ENCODE measurements around the gene KIAA0513.

KIAA0513 gene

DNA sequence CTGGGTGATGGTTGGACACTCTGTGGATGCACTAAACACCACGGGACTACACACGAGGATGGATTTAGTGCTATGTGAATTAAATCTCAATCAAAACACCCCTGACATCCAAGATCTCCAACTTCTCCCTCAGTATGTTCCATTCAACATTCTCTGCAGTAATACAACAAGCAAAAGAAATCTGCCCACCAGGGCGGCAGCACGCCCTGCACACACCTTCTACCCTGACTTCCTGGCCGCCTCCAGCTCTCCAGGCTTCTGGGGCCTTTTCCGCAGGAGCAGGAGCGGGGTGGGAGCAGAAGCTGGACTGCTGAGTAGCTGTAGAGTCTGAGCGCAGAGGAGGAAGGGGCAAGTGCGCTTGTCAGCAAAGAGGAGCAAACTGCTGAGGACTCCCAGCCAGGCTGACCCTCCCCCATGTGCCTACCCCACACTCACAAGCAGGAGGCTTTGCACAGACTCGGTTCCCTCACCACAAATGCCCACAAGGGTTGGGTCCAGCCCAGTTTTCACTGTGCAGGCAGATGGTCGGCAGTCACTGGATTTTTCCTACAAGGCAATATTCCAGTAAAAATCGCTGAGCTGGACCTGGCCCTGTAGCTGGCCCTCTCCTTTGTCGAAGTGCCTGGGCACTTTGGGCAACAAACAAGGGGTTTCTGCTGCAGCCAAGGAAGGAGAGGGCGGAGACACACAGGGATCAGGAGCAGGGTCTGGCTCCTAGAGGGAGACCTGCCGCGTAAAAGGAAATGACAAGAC is 39.1 kb upstream of the KIAA0513 start:
- TF ChIP-seq, protein P1, sequence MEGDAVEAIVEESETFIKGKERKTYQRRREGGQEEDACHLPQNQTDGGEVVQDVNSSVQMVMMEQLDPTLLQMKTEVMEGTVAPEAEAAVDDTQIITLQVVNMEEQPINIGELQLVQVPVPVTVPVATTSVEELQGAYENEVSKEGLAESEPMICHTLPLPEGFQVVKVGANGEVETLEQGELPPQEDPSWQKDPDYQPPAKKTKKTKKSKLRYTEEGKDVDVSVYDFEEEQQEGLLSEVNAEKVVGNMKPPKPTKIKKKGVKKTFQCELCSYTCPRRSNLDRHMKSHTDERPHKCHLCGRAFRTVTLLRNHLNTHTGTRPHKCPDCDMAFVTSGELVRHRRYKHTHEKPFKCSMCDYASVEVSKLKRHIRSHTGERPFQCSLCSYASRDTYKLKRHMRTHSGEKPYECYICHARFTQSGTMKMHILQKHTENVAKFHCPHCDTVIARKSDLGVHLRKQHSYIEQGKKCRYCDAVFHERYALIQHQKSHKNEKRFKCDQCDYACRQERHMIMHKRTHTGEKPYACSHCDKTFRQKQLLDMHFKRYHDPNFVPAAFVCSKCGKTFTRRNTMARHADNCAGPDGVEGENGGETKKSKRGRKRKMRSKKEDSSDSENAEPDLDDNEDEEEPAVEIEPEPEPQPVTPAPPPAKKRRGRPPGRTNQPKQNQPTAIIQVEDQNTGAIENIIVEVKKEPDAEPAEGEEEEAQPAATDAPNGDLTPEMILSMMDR (IDR thresholded peaks at IDR 0.05; ENCODE audit: borderline replicate concordance, insufficient read depth, low read depth, low read length): no peak
- H3K4me3 ChIP-seq (ENCODE audit: low read depth, low read length): no peak overlapping the region

DNA sequence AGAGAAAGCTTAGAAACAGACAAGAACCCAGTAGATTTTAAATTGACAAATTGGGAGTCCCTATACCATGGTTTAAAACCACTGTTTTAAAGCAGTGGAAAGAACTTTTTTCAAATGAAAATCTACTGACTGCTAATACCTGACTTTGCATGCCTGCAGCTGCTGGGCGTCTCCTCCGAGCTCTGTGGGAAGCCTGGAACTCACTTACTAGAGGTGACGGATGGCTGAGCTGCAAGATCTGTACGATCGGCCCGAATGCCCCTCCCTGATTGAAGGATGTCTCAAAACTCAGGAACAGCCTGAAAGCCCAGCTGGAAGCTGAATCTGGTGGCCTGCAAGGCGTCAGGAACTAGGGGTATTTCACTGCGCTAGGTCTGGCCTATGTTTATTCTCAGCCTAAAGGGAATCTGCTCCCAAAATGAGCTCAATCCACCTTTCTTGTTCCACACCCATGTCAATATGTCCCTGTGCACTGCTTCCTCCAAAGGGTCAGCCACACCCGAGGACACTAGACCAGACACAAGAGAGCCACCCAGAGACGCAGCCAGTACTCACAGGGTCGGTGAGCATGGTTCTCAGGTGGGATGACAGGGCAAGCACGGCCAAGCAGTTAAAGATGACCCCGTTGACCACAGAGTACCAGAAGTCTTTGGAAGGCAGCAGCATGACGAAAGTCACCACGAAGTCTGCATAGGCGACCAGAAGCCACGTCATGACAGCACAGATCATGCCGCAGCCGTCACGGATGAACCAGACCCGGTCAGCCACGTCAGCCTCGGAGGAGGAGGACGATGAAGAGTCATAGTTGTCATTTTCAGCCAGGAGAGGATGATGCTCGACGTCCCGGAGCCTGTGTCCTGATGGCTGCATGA is 37.6 kb upstream of the KIAA0513 start:
- TF ChIP-seq, protein P1 (IDR thresholded peaks at IDR 0.05; ENCODE audit: borderline replicate concordance, insufficient read depth, low read depth, low read length): no peak
- no peak overlapping the region for H3K4me3 ChIP-seq (ENCODE audit: low read depth, low read length)

DNA sequence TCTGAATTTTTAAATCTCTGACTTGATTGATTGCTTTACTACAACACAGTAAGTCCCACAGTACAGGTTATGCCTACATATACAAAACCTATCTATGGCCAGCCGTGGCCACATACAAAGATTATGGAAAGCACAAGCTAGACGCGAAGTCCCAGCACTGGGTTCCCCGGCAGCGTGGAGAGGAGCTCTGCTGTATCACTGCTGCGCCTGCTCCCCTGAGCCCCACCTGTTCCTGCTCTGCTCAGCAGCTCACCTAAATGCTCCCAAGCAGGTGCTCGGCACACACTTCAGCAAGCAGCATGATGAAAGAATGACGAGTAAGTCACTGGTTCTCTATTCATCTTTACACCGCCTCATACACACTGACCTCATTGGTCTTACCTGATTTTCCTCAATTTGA is 36.8 kb upstream of the KIAA0513 start:
- TF ChIP-seq, protein P1 (IDR thresholded peaks at IDR 0.05; ENCODE audit: borderline replicate concordance, insufficient read depth, low read depth, low read length): no peak
- no peak overlapping the region for H3K4me3 ChIP-seq (ENCODE audit: low read depth, low read length)

DNA sequence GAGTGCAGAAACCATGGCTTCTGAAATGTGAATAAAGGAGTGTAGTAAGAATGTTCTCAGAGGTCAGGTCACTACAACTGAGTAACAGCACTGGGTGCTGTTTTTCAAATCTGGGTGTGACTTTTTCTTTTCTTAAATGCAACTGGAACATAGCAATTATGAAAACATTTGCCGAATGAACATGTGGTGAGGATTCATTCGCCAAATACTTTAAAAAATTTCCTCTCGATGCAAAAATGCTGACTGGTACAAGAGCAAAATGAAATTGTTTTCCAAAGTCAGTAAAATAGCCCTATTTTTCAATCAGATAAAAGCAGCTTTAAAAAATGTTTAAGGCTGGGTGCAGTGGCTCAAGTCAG is 34.9 kb upstream of the KIAA0513 start:
- TF ChIP-seq, protein P1 (IDR thresholded peaks at IDR 0.05; ENCODE audit: borderline replicate concordance, insufficient read depth, low read depth, low read length): no peak
- no peak overlapping the region for H3K4me3 ChIP-seq (ENCODE audit: low read depth, low read length)

DNA sequence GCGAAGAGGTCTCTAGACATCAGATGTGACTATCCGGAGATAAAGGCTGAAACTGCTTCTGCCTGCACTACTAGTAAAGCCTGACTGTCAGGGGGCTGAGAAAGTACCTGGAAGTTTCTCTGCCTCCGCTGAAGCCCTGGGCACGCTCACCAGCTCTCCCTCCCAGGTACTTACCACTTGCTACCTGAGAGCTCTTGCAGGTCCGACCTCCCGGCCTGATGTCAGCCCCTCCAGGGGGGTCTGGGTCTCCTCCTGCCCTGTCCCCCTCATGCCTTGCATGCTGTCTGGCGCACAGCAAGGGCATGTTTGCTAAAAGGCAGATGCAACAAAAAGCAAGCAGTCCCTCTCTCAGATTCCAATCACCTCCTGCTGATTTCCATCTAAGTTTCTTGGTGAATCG is 33.7 kb upstream of the KIAA0513 start:
- TF ChIP-seq, protein P1 (IDR thresholded peaks at IDR 0.05; ENCODE audit: borderline replicate concordance, insufficient read depth, low read depth, low read length): no peak
- no peak overlapping the region for H3K4me3 ChIP-seq (ENCODE audit: low read depth, low read length)

DNA sequence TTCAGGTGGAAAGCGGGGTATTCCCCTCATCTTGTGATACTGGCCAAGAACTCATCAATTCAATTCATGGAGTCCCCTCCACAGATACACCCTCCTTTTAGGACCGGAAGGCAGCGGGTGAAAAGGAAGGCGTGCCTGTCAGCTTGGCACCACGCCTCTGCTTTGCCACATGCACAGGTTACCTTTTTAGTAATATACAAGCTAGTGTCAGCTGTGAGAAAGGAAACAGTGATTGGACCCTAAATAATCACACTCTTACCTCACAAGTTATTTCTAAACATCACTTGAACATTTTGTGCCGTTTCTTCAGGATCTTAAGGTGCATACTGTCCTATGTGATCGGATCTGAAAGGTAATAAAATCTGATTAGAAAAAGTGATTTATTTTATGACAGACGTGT is 31.9 kb upstream of the KIAA0513 start:
- H3K4me3 ChIP-seq (ENCODE audit: low read depth, low read length): no peak overlapping the region
- TF ChIP-seq, protein P1 (IDR thresholded peaks at IDR 0.05; ENCODE audit: borderline replicate concordance, insufficient read depth, low read depth, low read length): no peak
